GM12865 (cell line): ENCODE measurements around the gene UBE2G2.

Source experiments
- DNase-seq: peaks from one replicate; pipeline ENCODE4 v3.0.0; 2010; ENCODE audit warnings: low read depth
- H3K4me3 ChIP-seq: 2 replicates; pipeline ENCODE4 v1.5.1; 2011; ENCODE audit warnings: mild to moderate bottlenecking, low read depth, low read length, control low read depth
- CTCF ChIP-seq: IDR thresholded peaks from 2 replicates; pipeline ENCODE4 v1.5.1; 2011; ENCODE audit warnings: low read length, control low read depth, low read depth, inconsistent platforms; ENCODE audit not compliant: insufficient read depth; ENCODE audit errors: missing control alignments

UBE2G2 gene

GRCh38 chr21:44759628-44760285 lies 41.9 kb downstream of the UBE2G2 start:
- H3K4me3 ChIP-seq: no peak overlapping the region
- no peak for DNase-seq
- TF ChIP-seq CTCF: no peak

- no peak for DNase-seq
- no peak for TF ChIP-seq CTCF
- no peak overlapping the region for H3K4me3 ChIP-seq
These were observed 42.6 kb downstream of the UBE2G2 start for GRCh38 chr21:44758781-44759627.

GRCh38 chr21:44758141-44758561 lies 43.5 kb downstream of the UBE2G2 start:
- H3K4me3 ChIP-seq: no peak overlapping the region
- no peak for TF ChIP-seq CTCF
- no peak for DNase-seq

- no peak for DNase-seq
- H3K4me3 ChIP-seq: no peak overlapping the region
- no peak for TF ChIP-seq CTCF
These were observed 43.9 kb downstream of the UBE2G2 start for GRCh38 chr21:44757731-44758130.

GRCh38 chr21:44756423-44757185 lies 45.0 kb downstream of the UBE2G2 start:
- TF ChIP-seq CTCF: no peak
- no peak overlapping the region for H3K4me3 ChIP-seq
- DNase-seq: no peak

GRCh38 chr21:44755227-44755626 lies 46.4 kb downstream of the UBE2G2 start:
- TF ChIP-seq CTCF: no peak
- no peak for DNase-seq
- no peak overlapping the region for H3K4me3 ChIP-seq
